C4-2B (cell line): ENCODE data around the gene ALDH4A1.

Experiments
- CTCF ChIP-seq: fragments of 450-650 bp; conservative IDR thresholded peaks from 2 replicates; pipeline ENCODE4 v1.5.1; 2017; ENCODE audit warnings: mild to moderate bottlenecking
- ZFX ChIP-seq: fragments of 450-650 bp; IDR thresholded peaks from 2 replicates; pipeline ENCODE4 v1.6.1; 2017

DNA sequence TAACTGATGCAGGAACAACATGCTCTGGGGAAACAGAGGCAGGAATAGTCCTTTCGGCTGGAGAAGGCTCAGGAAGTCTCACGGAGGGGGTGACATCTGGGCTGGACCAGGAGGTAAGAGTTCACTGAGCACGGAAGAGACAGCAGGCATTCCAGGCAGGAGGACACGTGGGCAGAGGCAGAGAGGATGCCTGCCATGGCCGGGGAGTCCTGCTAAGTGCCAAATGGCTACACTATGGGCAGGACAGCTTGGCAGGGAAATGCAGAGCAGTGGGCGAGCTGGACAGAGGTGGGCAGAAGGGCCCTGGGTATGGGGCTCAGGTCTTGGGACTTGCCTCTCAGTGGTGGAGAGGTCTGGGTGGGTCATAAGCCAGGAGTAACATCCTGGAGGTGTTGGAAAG lies 17.6 kb downstream of the ALDH4A1 start:
- TF ChIP-seq CTCF (no peak), ZFX (no peak)
